GM10266 (cell line): ENCODE data around the gene GNLY.

Experiments
- DNase-seq: peaks from one replicate; pipeline ENCODE4 v3.0.0; 2012; ENCODE audit errors: extremely low spot score
- CTCF ChIP-seq: IDR thresholded peaks from 2 replicates; pipeline ENCODE4 v1.5.1; 2012; ENCODE audit warnings: mild to moderate bottlenecking, low read depth; ENCODE audit not compliant: control insufficient read depth, insufficient read depth; ENCODE audit errors: missing control alignments

GNLY gene

GRCh38 chr2:85692039-85692645, 2.0 kb upstream of the GNLY start:
- no peak for DNase-seq

GRCh38 chr2:85695121-85695520, 963 bp downstream of the GNLY start:
- no peak for DNase-seq
- no peak for TF ChIP-seq CTCF

More at GRCh38 chr2:85692039-85692645, 2.0 kb upstream of the GNLY start:
- no peak for TF ChIP-seq CTCF

- DNase-seq, result no peak
- TF ChIP-seq CTCF, result no peak
Measured at GRCh38 chr2:85695691-85696668, 1.8 kb downstream of the GNLY start.

- no peak for DNase-seq
- TF ChIP-seq CTCF, result no peak
Measured at GRCh38 chr2:85697096-85697495, 2.9 kb downstream of the GNLY start.

GRCh38 chr2:85697716-85698115, 3.6 kb downstream of the GNLY start:
- TF ChIP-seq CTCF, result no peak
- DNase-seq, result no peak

GRCh38 chr2:85698184-85698879, 4.2 kb downstream of the GNLY start:
- TF ChIP-seq CTCF, result no peak
- no peak for DNase-seq
